HepG2 (cell line): ENCODE results near the gene MAT2A. TPM values are rescaled to one million over a fixed set of nuclear protein-coding genes. Genes with fewer than 3 reads are reported as not detected.

ENCODE experiments used
- AGO2 ChIP-seq: fragments of 200-400 bp; formaldehyde crosslinking; optimal IDR thresholded peaks from 2 replicates; pipeline ENCODE3; 2017; ENCODE audit warnings: mild to moderate bottlenecking, low read depth, low read length, moderate library complexity
- CAMTA2 ChIP-seq: sonication (generic); formaldehyde crosslinking; IDR thresholded peaks from 2 replicates; pipeline ENCODE4 v1.4.0; 2020; ENCODE audit warnings: mild to moderate bottlenecking, missing genetic modification reagents, borderline replicate concordance
- CBX5 ChIP-seq: sonication (generic); formaldehyde crosslinking; IDR thresholded peaks from 2 replicates; pipeline ENCODE4 v1.4.0; 2020; ENCODE audit warnings: missing genetic modification reagents, borderline replicate concordance
- CEBPZ ChIP-seq: IDR thresholded peaks from 2 replicates; pipeline ENCODE4 v1.6.1; 2012; ENCODE audit warnings: low read length, improper control_type of control experiment
- ETV6 ChIP-seq: sonication (generic); formaldehyde crosslinking; conservative IDR thresholded peaks from 2 replicates; pipeline ENCODE4 v1.4.0; 2020; ENCODE audit warnings: missing genetic modification reagents
- HDAC2 ChIP-seq: sonication (generic); formaldehyde crosslinking; IDR thresholded peaks from 2 replicates; pipeline ENCODE4 v1.4.0; 2020; ENCODE audit warnings: missing genetic modification reagents
- HNRNPLL ChIP-seq: fragments of 200-400 bp; formaldehyde crosslinking; IDR thresholded peaks from 2 replicates; pipeline ENCODE4 v1.6.1; 2017; ENCODE audit warnings: mild to moderate bottlenecking, low read depth, low read length; ENCODE audit not compliant: poor library complexity, severe bottlenecking
- KDM4B ChIP-seq: sonication (generic); formaldehyde crosslinking; IDR thresholded peaks from 2 replicates; pipeline ENCODE4 v1.4.0; 2020; ENCODE audit warnings: missing genetic modification reagents
- MBNL3 ChIP-seq: fragments of 250-450 bp; sonication (Bioruptor Pico); conservative IDR thresholded peaks from 2 replicates; pipeline ENCODE4 v1.8.0; 2022; ENCODE audit warnings: mild to moderate bottlenecking, inconsistent platforms
- MIER2 ChIP-seq: IDR thresholded peaks from 2 replicates; pipeline ENCODE4 v1.6.1; 2016; ENCODE audit warnings: missing biosample characterization, missing genetic modification reagents
- NR2F6 ChIP-seq, 2 experiments: IDR thresholded peaks; 2 replicates each; pipeline ENCODE4 v1.6.1; 2016; ENCODE audit warnings: antibody characterized with exemption in 1 of 2, mild to moderate bottlenecking in 1 of 2
- PBX3 ChIP-seq: sonication (generic); formaldehyde crosslinking; IDR thresholded peaks from 2 replicates; pipeline ENCODE4 v1.8.1; 2023; ENCODE audit warnings: missing genetic modification reagents, inconsistent platforms, borderline replicate concordance
- POGZ ChIP-seq: sonication (generic); formaldehyde crosslinking; IDR thresholded peaks from 2 replicates; pipeline ENCODE4 v1.4.0; 2020; ENCODE audit warnings: mild to moderate bottlenecking, missing genetic modification reagents
- POLR2A ChIP-seq, 2 experiments: IDR thresholded peaks; 2 replicates each; pipeline ENCODE4 v1.6.1; 2011; ENCODE audit warnings: low read depth in 2 of 2, low read length in 2 of 2, mild to moderate bottlenecking in 1 of 2, moderate library complexity in 1 of 2; ENCODE audit not compliant: insufficient read depth in 1 of 2
- SRSF4 ChIP-seq: fragments of 200-400 bp; formaldehyde crosslinking; IDR thresholded peaks from one replicate; pipeline ENCODE4 v1.6.1; 2018; ENCODE audit warnings: mild to moderate bottlenecking, low read depth, low read length, moderate library complexity; ENCODE audit not compliant: poor library complexity, severe bottlenecking
- TGIF2 ChIP-seq: IDR thresholded peaks from 2 replicates; pipeline ENCODE4 v1.6.1; 2016; ENCODE audit warnings: control low read depth, missing compliant biosample characterization
- TMF1 ChIP-seq: sonication (generic); formaldehyde crosslinking; IDR thresholded peaks from 2 replicates; pipeline ENCODE4 v1.8.1; 2022; ENCODE audit warnings: low read depth, missing genetic modification reagents
- TRIM22 ChIP-seq: fragments of 450-650 bp; IDR thresholded peaks from 2 replicates; pipeline ENCODE4 v1.6.1; 2017
- ZBTB3 ChIP-seq: sonication (generic); formaldehyde crosslinking; IDR thresholded peaks from 2 replicates; pipeline ENCODE4 v1.4.0; 2020; ENCODE audit warnings: low read depth, mild to moderate bottlenecking, moderate library complexity, missing genetic modification reagents, borderline replicate concordance
- ZKSCAN1 ChIP-seq: fragments of 150-350 bp; IDR thresholded peaks from 2 replicates; pipeline ENCODE4 v1.6.1; 2014; ENCODE audit warnings: low read length
- ZMAT5 ChIP-seq: sonication (generic); formaldehyde crosslinking; IDR thresholded peaks from 2 replicates; pipeline ENCODE4 v1.5.0; 2020; ENCODE audit warnings: mild to moderate bottlenecking, low read depth, missing genetic modification reagents, borderline replicate concordance
- ZMYM2 ChIP-seq: sonication (generic); formaldehyde crosslinking; IDR thresholded peaks from 2 replicates; pipeline ENCODE4 v1.8.0; 2022; ENCODE audit warnings: mild to moderate bottlenecking, missing genetic modification reagents
- ZMYM4 ChIP-seq: sonication (generic); formaldehyde crosslinking; IDR thresholded peaks from 2 replicates; pipeline ENCODE4 v1.8.1; 2023; ENCODE audit warnings: mild to moderate bottlenecking, missing genetic modification reagents
- ZNF382 ChIP-seq: sonication (generic); formaldehyde crosslinking; IDR thresholded peaks from 2 replicates; pipeline ENCODE4 v1.5.0; 2020; ENCODE audit warnings: missing genetic modification reagents, mild to moderate bottlenecking, borderline replicate concordance
- polyA plus RNA-seq, 8 experiments: library from polyadenylated mRNA; depleted of rRNA in 3 of 8; stranded (reverse) in 7 of 8; unstranded in 1 of 8; fragments of >200 nt; fragmentation: Illumina TruSeq in 4 of 8; extraction: Trizol in 4 of 8; gene quantifications; 2 replicates each; pipeline versions ENCODE4 v1.2.1 to v1.2.3, GENCODE V29; 2011 to 2016; ENCODE audit warnings: low read depth in 4 of 8, missing spikeins in 1 of 8, mixed read lengths in 1 of 8; ENCODE audit not compliant: insufficient read depth in 1 of 8
- total RNA-seq, 5 experiments: library from RNA; depleted of rRNA; stranded (reverse); fragments of >200 nt; fragmentation: Illumina TruSeq; extraction: Trizol; gene quantifications; 2 replicates each; pipeline ENCODE4 v1.2.3, GENCODE V29; 2016; ENCODE audit warnings: low read depth in 1 of 5

The MAT2A gene
- total and polyA plus RNA-seq, 2 of the 13 experiments (the other 11 are each of a cell fraction or from before 2014, with no cell fraction given), result 155 to 331 TPM

- TF ChIP-seq PBX3 (no peak), SRSF4 (no peak), CAMTA2 (CRISPR knock-in tag) (no peak), NR2F6 (IDR thresholded peaks at IDR 0.05) (peak; percentile 85), NR2F6 (CRISPR knock-in tag; IDR thresholded peaks at IDR 0.05) (peak; percentile 90), CBX5 (CRISPR knock-in tag) (no peak), ZMYM2 (CRISPR knock-in tag) (0 out of 2 replicates have a peak, but pooled peaks have one; percentile 68), MBNL3 (CRISPR knock-in tag) (no peak), ZNF382 (CRISPR knock-in tag) (no peak), KDM4B (no peak), CEBPZ (no peak), HDAC2 (CRISPR knock-in tag) (peak; percentile 84), POLR2A (IDR thresholded peaks at IDR 0.05; ENCODE audit: insufficient read depth in 1 of 2, low read depth in 2 of 2, low read length in 2 of 2) (peak; percentile 34 to 45; a peak in 2 of 4 replicates), TRIM22 (no peak), TGIF2 (CRISPR knock-in tag) (no peak; the same call in 1 of the 2 replicates), HNRNPLL (no peak), ETV6 (CRISPR knock-in tag) (no peak), AGO2 (no peak), ZMYM4 (CRISPR knock-in tag) (no peak), TMF1 (no peak), ZKSCAN1 (no peak), ZMAT5 (CRISPR knock-in tag) (no peak), ZBTB3 (CRISPR knock-in tag) (no peak), MIER2 (CRISPR knock-in tag) (no peak), POGZ (CRISPR knock-in tag) (peak; percentile 45; the same call in 1 of the 2 replicates)
These were observed 51.2 kb downstream of the MAT2A start (continued) for GRCh38 chr2:85589982-85590791.
